Activated CD4-positive, alpha-beta T cell treated with anti-CD3 and anti-CD28 coated beads, Interleukin-2, Interleukin-4, amounts not matched to agents 100 ng/mL and 50 ng/mL, durations not matched to agents 16 hours and 8 hours (primary cell): ENCODE measurements around the gene OSBPL2.

Source experiments
- DNase-seq: peaks from one replicate; pipeline ENCODE4 v3.0.0-alpha.2; 2020; ENCODE audit warnings: low spot score

The OSBPL2 gene

GRCh38 chr20:62237801-62238568, at the start of gene OSBPL2:
Gene OSBPL2, plus strand, starts transcription at chr20:62238521. Its CDS starts 17,664 bp downstream, at chr20:62256185.
- DNase-seq = peak; percentile 100

GRCh38 chr20:62190639-62191411, 47.5 kb upstream of the OSBPL2 start:
- no peak for DNase-seq

DNA sequence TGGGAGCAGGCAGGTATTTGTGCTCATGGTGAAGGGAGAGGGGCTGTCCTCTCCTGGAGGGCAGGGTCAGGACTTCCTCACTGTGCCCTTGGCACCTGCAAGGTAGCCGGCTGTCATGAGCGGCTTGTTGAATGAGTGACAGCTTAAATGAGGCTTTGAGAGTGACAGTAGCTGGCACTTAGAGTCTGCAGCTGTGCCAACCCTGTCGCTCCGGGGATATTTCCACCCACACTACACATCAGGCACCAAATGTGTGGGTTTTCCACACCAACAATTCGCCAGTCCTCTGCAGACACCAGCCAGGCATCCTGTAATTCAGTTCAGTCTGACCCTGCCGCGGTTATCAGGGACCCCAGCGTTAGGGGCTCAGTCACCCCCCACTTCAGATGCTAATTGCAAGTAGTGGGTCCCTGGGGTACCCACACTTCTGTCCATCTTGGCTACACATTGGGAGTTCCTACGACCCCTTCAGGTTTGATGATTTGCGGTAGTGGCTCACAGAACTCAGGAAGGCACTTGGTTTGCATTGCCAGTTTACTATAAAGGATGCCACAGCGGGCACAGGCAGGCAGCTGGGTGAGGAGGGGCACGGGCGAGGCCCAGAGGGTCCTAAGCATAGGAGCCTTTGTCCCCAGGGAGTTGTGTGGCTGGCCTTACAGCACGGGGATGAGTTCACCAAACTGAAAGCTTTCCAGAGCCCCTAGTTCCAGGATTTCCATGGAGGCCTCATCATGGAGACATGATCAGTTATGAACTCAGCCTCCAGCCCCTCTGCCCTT, 46.4 kb upstream of the OSBPL2 start:
- no peak for DNase-seq

- DNase-seq = no peak
Observed at GRCh38 chr20:62192635-62193034, 45.7 kb upstream of the OSBPL2 start.

DNA sequence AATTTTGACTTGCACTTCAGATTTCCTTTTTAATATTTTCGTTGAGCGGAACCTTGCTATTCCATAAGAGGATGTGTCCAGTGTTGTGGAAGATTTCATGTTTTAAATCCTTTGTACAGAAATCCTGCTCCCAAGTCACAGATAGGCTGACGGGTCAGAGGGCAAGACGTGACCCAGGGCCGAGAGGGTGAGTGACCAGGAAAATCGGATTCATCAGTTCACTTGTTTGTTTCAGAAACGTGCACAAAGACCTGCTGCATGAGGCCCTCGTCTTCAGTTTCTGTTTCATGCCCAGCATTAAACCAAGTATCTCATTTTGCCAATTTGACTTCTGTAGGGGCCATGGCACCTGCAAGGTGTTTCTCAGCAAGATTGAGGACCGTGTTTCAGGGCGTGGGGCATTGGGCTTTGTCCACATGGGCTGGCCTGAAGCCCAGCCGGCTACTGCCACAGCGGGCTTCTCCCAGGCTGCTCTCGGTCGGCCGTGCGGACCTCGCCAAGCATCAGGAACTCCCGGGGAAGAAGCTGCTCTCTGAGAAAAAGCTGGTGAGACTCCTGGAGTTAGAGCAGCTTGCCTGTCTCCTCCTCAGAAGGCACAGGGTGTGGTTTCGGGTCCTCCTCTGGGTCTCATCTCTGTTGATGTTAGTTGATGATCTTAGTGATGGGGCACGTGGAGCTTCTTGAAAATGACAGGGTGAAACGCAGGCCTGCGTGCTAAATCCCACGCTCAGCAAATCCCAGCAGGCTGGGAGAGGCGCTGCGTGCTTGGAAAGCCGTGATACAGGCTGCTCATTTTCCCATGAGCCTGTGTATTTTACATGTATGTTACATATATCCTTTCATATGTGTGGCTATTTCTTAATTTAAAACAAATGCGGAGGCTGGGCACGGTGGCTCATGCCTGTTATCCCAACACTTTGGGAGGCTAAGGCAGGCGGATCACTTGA, 45.0 kb upstream of the OSBPL2 start:
- DNase-seq = no peak

GRCh38 chr20:62195075-62195405, 43.3 kb upstream of the OSBPL2 start:
- no peak for DNase-seq

GRCh38 chr20:62195736-62196135, 42.6 kb upstream of the OSBPL2 start:
- DNase-seq = no peak

GRCh38 chr20:62196286-62196685, 42.0 kb upstream of the OSBPL2 start:
- DNase-seq = no peak

- no peak for DNase-seq
Observed at GRCh38 chr20:62197311-62197710, 41.0 kb upstream of the OSBPL2 start.

GRCh38 chr20:62197801-62198200, 40.5 kb upstream of the OSBPL2 start:
- DNase-seq = no peak

DNA sequence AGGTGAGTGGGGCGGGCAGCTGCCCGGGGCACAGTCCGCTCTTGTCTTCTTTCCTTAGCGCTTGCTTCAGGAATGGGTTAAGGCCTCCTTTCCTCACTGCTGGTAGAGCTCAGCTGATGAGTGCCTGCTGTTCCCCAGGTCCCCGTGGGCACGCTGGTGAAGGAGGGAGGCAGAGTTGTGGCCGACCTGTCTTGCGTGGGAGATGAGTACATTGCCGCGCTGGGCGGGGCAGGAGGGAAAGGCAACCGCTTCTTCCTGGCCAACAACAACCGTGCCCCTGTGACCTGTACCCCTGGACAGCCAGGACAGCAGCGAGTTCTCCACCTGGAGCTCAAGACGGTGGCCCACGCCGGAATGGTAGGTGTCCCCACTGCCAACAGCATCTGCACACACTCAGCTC, 39.8 kb upstream of the OSBPL2 start:
- DNase-seq = no peak

DNA sequence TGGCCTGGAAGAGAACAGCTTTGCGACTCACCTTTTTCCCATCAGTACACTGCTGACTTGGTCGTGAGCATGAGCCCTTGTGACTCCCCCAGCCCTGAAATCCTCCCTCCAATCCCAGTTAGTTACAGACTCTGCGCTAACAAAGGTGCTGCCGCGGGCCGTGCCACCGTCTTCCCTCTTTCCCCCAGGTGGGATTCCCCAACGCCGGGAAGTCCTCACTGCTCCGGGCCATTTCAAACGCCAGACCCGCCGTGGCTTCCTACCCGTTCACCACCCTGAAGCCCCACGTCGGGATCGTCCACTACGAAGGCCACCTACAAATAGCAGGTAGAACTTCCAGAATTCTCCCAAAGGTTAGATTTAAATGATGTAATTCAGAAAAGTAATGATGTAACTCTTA, 39.4 kb upstream of the OSBPL2 start:
- DNase-seq = no peak

DNA sequence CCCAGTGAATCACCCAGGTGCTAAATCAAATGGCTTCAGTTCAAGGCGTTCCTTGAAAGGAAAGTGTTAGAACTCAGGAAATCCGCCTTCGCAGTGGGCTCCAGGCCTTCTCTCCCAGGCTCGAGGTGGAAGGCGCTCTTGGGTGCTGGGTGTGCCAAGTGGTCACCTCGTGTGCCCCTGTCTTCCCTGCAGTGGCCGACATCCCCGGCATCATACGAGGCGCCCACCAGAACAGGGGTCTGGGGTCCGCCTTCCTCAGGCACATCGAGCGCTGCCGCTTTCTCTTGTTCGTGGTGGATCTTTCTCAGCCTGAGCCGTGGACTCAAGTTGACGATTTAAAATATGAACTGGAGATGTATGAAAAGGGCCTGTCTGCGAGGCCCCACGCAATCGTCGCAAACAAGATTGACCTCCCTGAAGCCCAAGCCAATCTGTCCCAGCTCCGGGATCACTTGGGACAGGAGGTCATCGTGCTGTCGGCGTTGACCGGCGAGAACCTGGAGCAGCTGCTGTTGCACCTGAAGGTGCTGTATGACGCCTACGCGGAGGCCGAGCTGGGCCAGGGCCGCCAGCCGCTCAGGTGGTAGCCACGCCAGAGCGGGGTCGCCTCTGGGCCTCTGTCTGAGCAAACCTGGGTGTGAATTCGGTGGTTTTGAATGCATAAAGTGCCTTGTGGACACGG, 37.7 kb upstream of the OSBPL2 start:
- no peak for DNase-seq

GRCh38 chr20:62201173-62202082, 36.9 kb upstream of the OSBPL2 start:
- DNase-seq = no peak

- DNase-seq = no peak
Observed at GRCh38 chr20:62202083-62202395, 36.3 kb upstream of the OSBPL2 start.

DNA sequence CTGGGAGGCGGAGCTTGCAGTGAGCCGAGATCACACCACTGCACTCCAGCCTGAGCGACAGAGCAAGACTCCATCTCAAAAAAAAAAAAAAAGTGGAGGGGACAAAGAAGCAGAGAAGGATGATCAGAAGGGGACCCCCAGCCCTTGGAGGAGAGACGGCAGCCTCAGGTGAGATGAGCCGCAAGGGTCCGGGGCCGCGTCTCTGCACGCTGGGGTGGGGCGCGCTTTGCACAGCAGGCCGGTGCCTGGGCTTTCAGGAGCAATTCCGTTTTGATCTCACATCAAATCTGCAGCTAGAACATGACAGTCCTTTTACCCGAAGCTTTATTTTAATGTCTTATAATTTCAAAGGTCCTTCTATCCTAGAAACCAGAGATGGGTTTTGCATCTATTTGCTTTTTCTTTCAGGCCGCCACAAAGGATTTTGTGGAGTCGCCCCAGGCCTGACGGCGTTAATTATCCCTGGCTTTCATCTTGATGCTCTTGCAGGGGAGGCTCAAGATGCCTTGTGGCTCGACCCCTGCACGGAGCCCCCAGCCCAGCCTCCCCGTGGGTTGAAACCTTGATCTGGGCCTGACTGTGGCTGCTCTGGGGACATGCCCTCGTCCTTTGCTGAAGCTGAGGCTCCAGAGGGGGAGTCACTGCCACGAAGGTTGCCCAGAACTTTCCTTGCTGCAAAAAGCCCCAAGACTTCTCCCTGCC, 35.5 kb upstream of the OSBPL2 start:
- no peak for DNase-seq

- no peak for DNase-seq
Observed at GRCh38 chr20:62203378-62204030, 34.8 kb upstream of the OSBPL2 start.

GRCh38 chr20:62205618-62206387, 32.5 kb upstream of the OSBPL2 start:
- DNase-seq = no peak
